Left ventricle myocardium superior (tissue), 1 donor: Measurements from ENCODE around the gene FBXL19. TPM values are rescaled to one million over a fixed set of nuclear protein-coding genes. Genes with fewer than 3 reads are reported as not detected.

Experiments
- ATAC-seq: fragments of 200-7000 bp; cut with Tn5 transposase; one replicate; pipeline ENCODE4 v1.9.1; 2020; ENCODE audit warnings: mild to moderate bottlenecking, moderate library complexity
- DNase-seq: peaks from one replicate; pipeline ENCODE4 v3.0.0-alpha.2; 2020
- intact Hi-C: fragments of 100-400 bp; cut with micrococcal nuclease; formaldehyde crosslinking; loops from one replicate; pipeline ENCODE4 v1.11.0; 2022
- total RNA-seq: library from RNA; stranded (reverse); fragmentation: NEBNext Ultra II Directional; extraction: Animal tissue kit (Norgen Biotek cat#: 25700); gene quantifications from one replicate; pipeline ENCODE4 v1.2.1, GENCODE V29; 2021
- donor health status: DM: no; HTN: yes; CAD: no; lungs with severe emphysema.

Gene FBXL19
- total RNA-seq, 1 donor from 2014 or later, result 5.7 TPM

DNA sequence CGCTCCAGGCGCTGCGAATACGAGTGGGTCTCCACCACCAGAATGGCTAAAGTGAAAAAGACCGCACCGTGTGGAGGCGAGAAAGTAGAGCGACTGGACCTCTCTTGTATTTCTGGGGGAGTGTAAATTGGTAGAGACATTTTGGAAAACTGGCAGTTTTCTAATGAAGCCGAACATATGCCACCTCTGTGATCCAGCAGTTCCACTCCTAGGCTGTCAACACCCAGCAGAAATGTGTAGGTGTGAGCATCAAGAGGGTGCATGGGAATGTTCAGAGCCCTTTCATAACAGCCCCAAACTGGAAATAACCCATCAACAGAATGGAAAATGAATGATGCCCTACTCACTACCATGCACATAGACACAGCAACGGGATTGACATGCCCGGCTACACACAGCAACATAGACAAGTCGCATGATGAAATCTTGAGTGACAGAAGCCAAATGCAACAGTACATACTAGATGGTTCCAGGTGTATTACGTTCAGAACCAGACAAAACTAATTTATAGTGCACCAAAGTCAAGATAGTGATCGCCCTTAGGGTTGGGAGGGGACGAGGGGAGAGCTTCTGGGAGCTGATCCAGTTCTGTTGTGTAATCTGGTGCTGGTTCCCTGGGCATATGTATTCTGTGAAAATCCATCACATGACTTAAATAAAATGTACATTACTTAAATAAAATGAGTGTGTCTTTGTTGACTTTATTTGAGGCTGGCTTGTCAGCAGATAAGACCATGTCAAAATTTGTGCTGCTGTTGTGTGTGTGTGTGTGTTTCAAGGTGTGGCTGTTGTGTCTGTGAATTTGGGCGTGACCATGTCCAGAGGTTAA lies 28.6 kb upstream of the FBXL19 start:
- DNase-seq (no peak), ATAC-seq (no peak)
- intact Hi-C loops, result no loop called here

DNA sequence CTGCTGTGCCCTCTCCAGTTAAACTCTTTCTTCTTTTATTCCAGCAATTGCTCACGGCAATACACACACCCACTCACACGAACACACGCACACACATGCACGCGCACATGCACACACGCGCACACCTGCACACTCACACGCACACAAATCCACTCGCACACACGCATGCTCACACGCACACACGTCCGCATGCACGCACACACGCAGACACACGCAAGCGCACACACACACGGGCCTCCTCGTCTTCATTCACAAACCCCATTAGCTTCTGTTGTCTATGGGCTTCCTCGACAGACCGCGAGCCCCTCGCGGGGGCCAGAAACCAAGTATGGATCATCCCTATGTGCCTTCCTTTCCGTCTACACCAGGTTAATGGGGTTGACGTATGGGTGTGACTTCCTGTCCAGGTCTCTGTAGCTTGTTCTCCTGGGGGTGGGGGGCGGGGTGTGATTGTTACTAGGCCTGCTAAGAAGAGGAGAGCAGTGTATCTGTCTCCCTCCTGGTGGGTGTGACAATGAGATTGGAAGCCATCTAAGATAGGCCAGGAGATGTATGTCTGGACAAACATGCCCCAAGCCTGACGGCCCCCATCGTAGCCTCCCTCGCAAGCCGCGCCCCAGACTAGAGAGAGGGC lies 27.6 kb upstream of the FBXL19 start:
- ATAC-seq (peak; percentile 1), DNase-seq (no peak)
- intact Hi-C loops, result no loop called here

DNA sequence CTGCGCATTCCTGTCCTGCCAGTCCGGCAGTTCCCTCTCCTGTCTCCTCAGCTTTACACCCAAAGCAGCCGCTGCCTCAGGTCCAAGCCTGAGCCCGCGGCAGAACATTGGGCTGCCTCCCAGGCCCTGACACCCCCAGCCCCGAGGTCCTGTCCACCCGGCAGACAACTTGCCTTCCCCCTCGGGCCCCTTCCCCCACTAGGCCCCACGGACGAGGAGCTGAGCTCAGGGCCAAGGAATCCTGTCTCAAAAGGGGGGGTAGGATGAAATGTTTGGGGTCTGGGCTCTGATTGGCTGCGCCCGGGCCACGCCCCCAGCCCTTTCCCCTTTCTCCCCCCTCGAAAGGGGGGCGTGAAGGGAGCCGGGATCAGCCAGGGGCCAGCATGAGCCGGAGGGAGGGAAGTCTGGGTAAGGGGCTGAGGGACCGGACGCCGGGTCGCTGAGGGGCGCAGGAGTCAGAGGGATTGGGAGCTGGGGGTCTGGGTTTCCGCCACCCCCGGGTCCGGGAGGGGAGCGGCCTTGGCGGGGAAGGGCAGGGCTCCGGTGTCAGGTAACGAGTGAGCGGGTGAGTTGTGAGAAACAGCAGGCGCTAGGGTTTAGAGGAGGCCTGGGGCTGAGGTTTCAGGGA lies 27.0 kb upstream of the FBXL19 start, which contains the start of gene CTF1:
CTF1 (plus strand) TSS at position 354 of the 628 bp plus-strand sequence; CDS start at position 384, 30 bp downstream.
- ATAC-seq (peak; percentile 81), DNase-seq (peak; percentile 88)
- intact Hi-C loops, result no loop called here

DNA sequence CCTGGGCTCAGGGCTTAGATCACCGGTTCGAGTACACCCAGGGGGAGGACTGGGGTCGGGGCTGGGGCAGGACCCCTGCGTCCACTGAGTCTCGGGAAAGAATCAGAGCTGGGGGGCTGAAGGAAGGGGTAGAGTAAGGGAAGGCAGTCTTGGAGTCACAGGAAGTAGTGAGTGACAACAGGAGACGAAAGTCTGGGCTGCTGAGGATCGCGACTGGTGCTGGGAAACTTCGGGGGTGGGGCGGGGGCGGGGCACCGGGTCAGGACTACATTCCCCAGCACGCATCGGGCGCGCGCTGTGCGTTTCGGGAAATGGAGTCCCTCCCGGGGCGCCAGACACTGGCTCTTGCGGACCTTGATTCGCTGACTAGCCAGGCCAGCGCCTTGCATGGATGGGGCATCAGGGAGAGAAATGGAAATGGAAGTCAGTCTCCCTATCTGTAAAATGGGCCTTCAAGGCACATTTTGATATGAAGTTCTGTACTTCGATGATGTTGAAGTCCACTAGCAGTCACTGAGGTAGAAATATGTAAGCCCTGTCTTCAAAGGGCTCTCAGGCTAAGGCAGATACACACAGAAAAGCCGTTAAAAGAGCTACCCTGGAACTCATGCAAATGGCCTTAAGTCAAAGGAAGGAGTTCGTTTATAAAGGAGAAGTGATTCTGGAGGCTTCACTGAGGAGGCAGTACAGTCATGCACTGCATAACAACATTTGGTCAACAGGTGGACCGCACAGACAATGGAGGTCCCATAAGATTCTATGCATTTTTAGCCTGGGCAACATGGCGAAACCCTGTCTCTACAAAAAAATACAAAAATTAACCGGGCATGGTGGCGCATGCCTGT lies 26.3 kb upstream of the FBXL19 start:
- DNase-seq (peak; percentile 96), ATAC-seq (peak; percentile 69)
- intact Hi-C loops, result no loop called here

DNA sequence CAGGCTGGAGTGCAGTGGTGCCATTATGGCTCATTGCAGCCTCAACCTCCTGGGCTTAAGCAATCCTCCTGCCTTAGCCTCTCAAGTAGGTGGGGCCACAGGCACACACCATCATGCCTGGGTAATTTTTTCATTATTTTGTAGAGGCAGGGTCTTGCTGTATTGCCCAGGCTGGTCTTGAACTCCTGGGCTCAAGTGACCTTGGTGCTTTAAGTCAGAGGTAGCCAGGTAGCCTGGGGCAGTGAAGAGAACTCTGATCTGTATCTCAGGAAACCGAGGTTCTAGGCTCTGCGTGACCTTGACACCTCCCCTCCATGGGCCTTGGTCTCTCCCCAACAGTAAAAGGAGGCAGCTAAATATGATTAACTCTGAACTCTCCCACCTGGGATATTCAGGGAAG lies 23.6 kb upstream of the FBXL19 start:
- DNase-seq, result no peak
- intact Hi-C loops, result no loop called here

DNA sequence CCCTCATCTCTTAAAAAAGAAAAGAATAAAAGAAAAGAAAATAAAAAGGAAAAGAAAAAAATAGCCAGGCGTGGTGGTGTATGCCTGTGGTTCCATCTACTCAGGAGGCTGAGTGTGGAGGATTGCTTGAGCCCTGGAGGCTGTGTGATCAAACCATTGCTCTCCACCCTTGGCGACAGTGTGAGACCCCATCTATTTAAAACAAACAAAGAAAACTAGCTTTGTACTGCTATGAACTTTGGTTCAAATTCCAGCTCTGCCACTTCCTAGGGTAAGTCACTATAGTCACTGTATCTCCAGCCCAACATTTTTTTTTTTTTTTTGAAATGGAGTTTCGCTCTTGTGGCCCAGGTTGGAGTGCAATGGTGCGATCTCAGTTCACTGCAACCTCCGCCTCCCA lies 22.8 kb upstream of the FBXL19 start:
- DNase-seq (no peak), ATAC-seq (no peak)
- intact Hi-C loops, result no loop called here

More for the DNA sequence above, 23.6 kb upstream of the FBXL19 start:
- ATAC-seq, result no peak

DNA sequence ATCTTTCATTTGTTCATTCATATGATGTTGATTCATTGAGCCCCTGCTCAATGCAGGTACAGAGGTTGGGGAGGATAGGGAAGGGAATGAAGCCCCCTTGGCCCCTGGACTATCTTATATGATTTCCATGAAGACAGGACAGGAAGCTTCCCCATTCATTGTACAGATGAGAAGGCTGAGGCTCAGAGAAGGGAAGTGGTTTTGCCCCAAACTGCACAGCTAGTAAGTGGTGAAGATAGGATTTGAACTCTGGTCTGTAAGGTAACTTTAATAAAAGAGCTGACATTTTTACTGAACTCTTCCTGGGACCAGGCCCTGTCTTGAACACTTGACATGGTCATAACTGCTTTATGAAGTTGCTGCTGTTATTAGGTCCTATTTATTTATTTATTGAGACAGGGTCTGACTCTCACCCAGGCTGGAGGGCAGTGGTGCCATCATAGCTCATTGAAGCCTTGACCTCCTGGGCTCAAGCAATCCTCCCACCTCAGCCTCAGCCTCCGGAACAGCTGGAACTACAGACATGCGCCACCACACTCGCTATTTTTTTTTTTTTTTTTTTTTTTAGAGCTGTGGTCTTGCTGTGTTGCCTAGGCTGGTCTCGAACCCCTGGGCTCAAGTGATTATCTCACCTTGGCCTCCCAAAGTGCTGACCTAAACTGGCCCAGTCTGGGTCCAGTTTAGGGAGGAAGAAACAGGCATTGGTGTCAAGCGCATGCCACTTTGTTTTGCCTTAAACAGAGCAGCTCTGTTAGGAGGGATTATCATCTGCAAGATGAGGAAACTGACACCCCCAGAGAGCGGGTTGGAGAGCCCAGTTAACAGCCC lies 22.0 kb upstream of the FBXL19 start:
- ATAC-seq (no peak), DNase-seq (no peak)
- intact Hi-C loops, result no loop called here

DNA sequence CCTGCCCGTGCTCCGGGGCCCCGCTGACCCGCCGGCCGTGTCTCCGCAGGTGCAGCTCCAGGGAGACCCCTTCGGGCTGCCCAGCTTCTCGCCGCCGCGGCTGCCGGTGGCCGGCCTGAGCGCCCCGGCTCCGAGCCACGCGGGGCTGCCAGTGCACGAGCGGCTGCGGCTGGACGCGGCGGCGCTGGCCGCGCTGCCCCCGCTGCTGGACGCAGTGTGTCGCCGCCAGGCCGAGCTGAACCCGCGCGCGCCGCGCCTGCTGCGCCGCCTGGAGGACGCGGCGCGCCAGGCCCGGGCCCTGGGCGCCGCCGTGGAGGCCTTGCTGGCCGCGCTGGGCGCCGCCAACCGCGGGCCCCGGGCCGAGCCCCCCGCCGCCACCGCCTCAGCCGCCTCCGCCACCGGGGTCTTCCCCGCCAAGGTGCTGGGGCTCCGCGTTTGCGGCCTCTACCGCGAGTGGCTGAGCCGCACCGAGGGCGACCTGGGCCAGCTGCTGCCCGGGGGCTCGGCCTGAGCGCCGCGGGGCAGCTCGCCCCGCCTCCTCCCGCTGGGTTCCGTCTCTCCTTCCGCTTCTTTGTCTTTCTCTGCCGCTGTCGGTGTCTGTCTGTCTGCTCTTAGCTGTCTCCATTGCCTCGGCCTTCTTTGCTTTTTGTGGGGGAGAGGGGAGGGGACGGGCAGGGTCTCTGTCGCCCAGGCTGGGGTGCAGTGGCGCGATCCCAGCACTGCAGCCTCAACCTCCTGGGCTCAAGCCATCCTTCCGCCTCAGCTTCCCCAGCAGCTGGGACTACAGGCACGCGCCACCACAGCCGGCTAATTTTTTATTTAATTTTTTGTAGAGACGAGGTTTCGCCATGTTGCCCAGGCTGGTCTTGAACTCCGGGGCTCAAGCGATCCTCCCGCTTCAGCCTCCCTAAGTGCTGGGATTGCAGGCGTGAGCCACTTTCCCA lies 21.1 kb upstream of the FBXL19 start:
- intact Hi-C loops, result no loop called here
- peak; percentile 89 for ATAC-seq
- DNase-seq, result peak; percentile 90

DNA sequence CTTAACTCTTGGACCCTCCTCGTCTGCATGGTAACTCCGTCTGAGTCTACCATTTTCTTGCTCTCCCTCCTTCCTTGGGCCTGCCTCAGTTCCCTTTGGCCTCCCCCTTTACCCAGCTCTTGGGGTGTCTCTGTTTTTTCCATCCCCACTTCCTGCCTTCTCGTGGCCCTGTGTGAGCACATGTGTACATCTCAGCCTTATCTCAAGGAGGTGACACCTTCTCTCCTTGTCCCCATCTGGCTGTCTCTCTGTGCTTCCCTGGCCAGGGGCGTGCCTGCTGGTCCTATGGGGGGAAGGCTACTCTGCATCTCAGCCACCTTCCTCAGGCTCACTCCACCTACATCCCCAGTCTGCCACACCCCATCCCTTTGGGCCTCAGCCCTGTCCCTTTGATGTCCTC lies 20.4 kb upstream of the FBXL19 start:
- no peak for ATAC-seq
- intact Hi-C loops, result no loop called here

DNA sequence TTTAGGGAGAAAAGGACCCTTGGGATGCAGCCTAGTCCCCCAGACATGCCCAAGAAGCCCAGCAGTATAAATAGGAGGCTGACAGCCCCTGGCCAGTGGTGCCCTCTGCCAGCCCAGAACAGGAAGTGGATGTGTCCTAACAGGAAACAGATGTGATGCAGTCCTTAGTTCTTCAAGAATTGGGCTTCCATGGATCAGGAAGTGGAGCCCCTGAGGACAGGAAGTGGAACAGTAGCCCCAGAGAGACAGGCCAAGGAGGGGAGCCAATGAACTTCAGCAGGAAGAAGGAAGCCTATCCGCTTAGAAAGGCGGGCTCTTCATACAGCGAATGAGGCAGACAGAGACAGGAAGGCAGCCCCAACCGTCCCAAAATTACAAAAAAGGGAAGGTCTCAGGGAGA lies 19.8 kb upstream of the FBXL19 start:
- ATAC-seq (peak; percentile 42), DNase-seq (no peak)
- intact Hi-C loops, result no loop called here

More for the DNA sequence above, 20.4 kb upstream of the FBXL19 start:
- no peak for DNase-seq

DNA sequence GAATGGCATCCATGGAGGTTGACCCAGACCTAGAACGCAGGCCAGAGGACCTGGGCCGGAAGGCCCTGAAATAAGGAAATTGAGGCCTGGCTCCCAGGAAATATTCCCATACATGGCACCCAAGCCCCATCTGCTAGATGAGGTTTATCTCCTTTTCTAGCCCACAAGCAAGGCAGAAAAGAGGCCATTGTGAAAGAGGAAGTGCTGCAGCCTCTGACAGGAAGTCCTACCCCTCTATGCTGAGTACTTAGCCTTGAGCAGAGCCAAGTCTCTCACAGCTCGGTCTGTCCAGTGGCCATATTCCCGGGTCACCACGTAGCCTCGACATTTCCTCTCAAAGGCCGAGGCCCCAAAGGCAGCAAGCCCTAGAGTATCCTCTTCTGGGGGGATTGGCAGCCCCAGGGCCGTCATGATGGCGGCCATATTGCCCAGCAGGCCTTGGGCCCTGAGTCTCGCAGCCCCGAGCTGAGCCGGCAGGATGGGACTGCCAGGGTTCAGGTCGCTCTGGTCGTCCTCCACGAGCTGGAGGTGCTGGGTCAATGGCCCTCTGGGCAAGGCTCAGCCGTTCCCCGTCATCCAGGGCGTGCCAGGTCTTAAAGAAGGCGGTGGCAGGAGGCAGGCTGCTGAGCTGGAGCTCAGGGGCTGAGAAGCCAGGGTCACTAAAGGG lies 19.1 kb upstream of the FBXL19 start:
- ATAC-seq (no peak), DNase-seq (no peak)
- intact Hi-C loops, result no loop called here

DNA sequence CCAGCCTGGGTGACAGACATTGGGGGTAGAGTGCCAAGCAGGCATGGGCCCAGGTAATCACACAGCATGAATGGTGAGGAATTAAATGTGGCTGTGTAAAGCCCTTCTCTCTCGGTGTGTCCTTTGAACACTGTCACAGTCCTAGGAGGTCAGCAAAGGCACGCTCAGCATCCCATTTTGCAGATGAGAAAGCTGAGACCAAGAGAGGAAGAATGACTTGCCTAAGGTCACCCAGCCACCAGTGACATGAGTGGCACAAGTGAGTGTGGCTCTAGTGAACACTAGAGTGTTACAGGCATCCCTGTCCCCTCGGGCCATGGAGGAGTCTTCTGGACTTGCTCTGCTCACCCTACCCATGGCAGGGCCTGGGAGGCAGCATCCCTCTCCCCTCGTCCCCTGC lies 16.3 kb upstream of the FBXL19 start:
- intact Hi-C loops, result no loop called here
- DNase-seq (no peak), ATAC-seq (no peak)

DNA sequence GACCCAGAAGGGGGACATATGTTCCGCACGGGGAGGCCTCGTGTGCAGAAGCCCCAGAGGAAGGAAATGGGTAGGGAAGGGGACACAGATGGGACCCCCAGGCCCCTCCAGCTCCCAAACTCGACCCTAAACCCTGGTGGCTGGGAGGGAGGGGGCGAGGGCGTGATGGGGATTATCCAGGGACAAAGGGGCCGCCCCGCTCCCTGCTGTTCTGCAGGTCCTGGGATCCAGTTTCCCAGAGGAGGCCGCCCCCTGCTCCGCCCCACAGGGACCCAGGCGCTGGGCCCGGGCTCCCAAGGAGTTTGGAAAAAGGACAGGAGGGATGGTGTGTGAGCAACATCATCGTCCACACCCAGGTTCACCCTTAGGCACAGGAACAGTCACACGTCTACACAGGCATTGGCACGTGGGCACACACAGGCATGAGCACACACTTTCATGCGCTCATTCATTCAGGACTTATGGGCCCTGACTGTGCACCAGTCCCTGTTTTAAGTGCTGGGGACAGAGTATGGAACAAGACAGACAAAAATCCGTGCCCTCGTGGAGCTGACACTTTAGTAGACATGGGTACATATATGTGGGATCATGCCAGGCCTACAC lies 12.8 kb upstream of the FBXL19 start:
- no peak for ATAC-seq
- intact Hi-C loops, result no loop called here
- DNase-seq, result no peak

DNA sequence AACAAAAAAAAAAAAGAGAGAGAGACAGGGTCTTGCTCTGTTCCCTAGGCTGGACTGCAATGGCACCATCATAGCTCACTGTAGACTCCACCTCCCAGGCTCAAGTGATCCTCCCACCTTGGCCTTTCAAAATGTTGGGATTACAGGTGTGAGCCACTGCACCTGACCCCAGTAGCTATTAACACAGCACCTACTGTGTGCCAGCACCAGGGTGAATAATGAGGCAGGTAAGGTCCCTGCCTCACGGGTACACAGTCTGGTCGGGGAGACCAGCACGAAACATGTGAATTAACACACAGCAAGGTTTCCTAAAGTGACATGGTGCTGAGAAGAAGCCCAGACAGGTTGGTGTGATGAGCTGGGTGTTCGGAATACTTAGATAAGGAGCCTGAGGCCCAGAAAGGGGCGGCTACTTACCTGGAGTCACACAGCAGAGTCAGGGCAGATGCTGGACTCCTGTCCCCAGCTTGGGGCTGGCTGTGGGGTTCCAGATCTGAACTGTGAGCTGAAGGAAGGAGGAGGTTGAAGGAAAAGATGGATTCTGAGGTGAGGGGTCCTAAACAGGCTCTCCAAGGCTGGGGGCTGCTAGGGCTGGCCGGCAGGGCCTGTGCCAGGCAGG lies 10.5 kb upstream of the FBXL19 start:
- intact Hi-C loops, result no loop called here
- no peak for DNase-seq
- ATAC-seq, result no peak

DNA sequence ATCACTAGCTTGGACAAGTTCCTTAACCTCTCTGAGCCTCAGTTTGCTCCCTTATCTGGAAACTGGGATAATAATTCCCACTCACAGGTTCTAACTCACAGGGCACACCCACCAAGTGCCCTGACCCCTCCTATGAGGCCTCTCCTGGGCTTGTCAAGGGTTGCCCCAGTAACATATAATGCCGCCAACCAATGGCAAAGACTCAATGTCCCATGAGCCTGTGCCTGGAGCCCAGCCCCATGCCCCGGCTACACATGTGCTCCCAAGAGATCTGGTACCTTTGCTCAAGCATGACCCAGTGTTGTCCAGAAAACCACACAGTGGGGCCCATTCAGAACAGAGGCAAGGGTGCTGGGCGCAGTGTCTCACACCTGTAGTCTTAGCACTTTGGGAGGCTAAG lies 8.5 kb upstream of the FBXL19 start:
- ATAC-seq (no peak), DNase-seq (no peak)
- intact Hi-C loops, result no loop called here

DNA sequence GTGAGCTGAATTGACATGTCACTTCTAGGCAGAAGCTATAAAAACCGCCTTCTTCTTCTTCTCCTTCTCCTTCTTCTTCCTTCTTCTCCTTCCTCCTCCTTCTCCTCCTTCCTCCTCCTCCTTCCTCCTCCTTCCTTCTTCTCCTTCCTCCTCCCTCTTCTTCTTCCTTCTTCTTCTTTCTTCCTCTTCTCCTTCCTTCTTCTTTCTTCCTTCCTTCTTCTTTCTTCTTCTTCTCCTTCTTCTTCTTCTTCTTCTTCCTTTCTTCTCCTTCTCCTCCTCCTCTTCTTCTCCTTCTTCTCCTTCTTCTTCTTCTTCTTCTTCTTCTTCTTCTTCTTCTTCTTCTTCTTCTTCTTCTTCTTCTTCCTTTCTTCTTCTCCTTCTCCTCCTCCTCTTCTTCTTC lies 4.8 kb upstream of the FBXL19 start:
- DNase-seq (no peak), ATAC-seq (no peak)
- intact Hi-C loops, result no loop called here
